Muscle of leg (tissue), 11 donors: ENCODE data around the gene COLEC12. TPM values are rescaled to one million over a fixed set of nuclear protein-coding genes. Genes with fewer than 3 reads are reported as not detected.

Experiments
- DNase-seq: peaks from one replicate; pipeline ENCODE4 v3.0.0; 2013
- H3K27ac ChIP-seq: one replicate; pipeline ENCODE4 v1.5.1; 2013; ENCODE audit warnings: mild to moderate bottlenecking, low read length, control low read depth
- H3K27me3 ChIP-seq: one replicate; pipeline ENCODE4 v1.6.1; 2013; ENCODE audit warnings: low read length; ENCODE audit not compliant: control insufficient read depth, insufficient read depth
- H3K36me3 ChIP-seq: one replicate; pipeline ENCODE4 v1.6.1; 2013; ENCODE audit warnings: low read length; ENCODE audit not compliant: control insufficient read depth, insufficient read depth
- H3K4me1 ChIP-seq: one replicate; pipeline ENCODE4 v1.6.1; 2013; ENCODE audit warnings: low read length; ENCODE audit not compliant: control insufficient read depth, insufficient read depth
- H3K4me3 ChIP-seq: one replicate; pipeline ENCODE4 v1.5.1; 2013; ENCODE audit warnings: low read length, control low read depth
- H3K9me3 ChIP-seq: replicated peaks from 2 replicates; pipeline ENCODE4 v1.6.1; 2013; ENCODE audit warnings: low read depth, low read length; ENCODE audit not compliant: control insufficient read depth
- WGBS: methylation state at CpG from one replicate; pipeline ENCODE4 v1.1.5; 2013; ENCODE audit warnings: missing lambda C conversion rate; ENCODE audit not compliant: insufficient coverage; 5-methylcytosine and 5-hydroxymethylcytosine counted together
- polyA plus RNA-seq, 8 donors: library from polyadenylated mRNA; unstranded; fragments of 120-200 nt; gene quantifications; one replicate each; pipeline versions ENCODE4 v1.2.1 to v1.2.3, GENCODE V29; 2013; ENCODE audit warnings: inconsistent platforms in 1 of 8, low replicate concordance in 1 of 8; ENCODE audit not compliant: insufficient read length in 8 of 8, insufficient read depth in 1 of 8
- total RNA-seq: library from RNA; stranded (reverse); fragments of 120-200 nt; gene quantifications from one replicate; pipeline ENCODE4 v1.2.4, GENCODE V29; 2013

The COLEC12 gene
- total and polyA plus RNA-seq, 9 donors: 41.1 to 83.6 (median 59.9) TPM

GRCh38 chr18:495017-495416 is 5.5 kb downstream of the COLEC12 start:
- Histone ChIP-seq H3K27me3 (peaks cover 14% of the 10 kb centered on the region), H3K27ac (no peak overlapping the region)

GRCh38 chr18:493986-494983 is 6.2 kb downstream of the COLEC12 start:
- Histone ChIP-seq H3K9me3 (no peaks in the 10 kb centered on the region), H3K4me1 (peaks cover 11% of the 10 kb centered on the region), H3K4me3 (no peak overlapping the region), H3K27ac (no peak overlapping the region), H3K27me3 (peaks cover 7% of the 10 kb centered on the region), H3K36me3 (no peaks in the 10 kb centered on the region)
- DNase-seq: peak; percentile 46
- no CpG with 5 or more reads among the region's 5 CpGs for whole genome bisulfite sequencing

More at GRCh38 chr18:495017-495416, 5.5 kb downstream of the COLEC12 start:
- H3K9me3 ChIP-seq: no peaks in the 10 kb centered on the region
- H3K36me3 ChIP-seq: no peaks in the 10 kb centered on the region
- no CpG with 5 or more reads among the region's 1 CpG for WGBS
- H3K4me3 ChIP-seq: no peak overlapping the region
- no peak for DNase-seq
- H3K4me1 ChIP-seq: peaks cover 17% of the 10 kb centered on the region

GRCh38 chr18:492451-492850 is 8.1 kb downstream of the COLEC12 start:
- no peak overlapping the region for H3K27ac ChIP-seq
- H3K27me3 ChIP-seq: no peaks in the 10 kb centered on the region
- peaks cover under 1% of the 10 kb centered on the region for H3K36me3 ChIP-seq
- no peak for DNase-seq
- H3K9me3 ChIP-seq: no peaks in the 10 kb centered on the region
- no peak overlapping the region for H3K4me3 ChIP-seq
- peaks cover 4% of the 10 kb centered on the region for H3K4me1 ChIP-seq
- no CpG with 5 or more reads among the region's 5 CpGs for WGBS

GRCh38 chr18:490624-491023 is 9.9 kb downstream of the COLEC12 start:
- Histone ChIP-seq H3K36me3 (peaks cover 2% of the 10 kb centered on the region), H3K27me3 (no peaks in the 10 kb centered on the region), H3K4me1 (peaks cover 3% of the 10 kb centered on the region), H3K27ac (no peak overlapping the region), H3K9me3 (peaks cover 6% of the 10 kb centered on the region), H3K4me3 (no peak overlapping the region)
- no peak for DNase-seq
- 82% methylated on average over 3 of the region's 4 CpGs for WGBS

- Histone ChIP-seq H3K9me3 (peaks cover 6% of the 10 kb centered on the region), H3K27ac (no peak overlapping the region), H3K4me1 (peaks cover 5% of the 10 kb centered on the region), H3K27me3 (no peaks in the 10 kb centered on the region), H3K36me3 (peaks cover 2% of the 10 kb centered on the region), H3K4me3 (no peak overlapping the region)
- WGBS: 73% methylated on average over 4 of the region's 5 CpGs
- no peak for DNase-seq
Observed at GRCh38 chr18:490024-490366, 10.5 kb downstream of the COLEC12 start.

- Histone ChIP-seq H3K4me1 (peaks cover 8% of the 10 kb centered on the region), H3K27me3 (no peaks in the 10 kb centered on the region), H3K9me3 (peaks cover 6% of the 10 kb centered on the region), H3K36me3 (peaks cover 2% of the 10 kb centered on the region), H3K4me3 (no peak overlapping the region), H3K27ac (no peak overlapping the region)
- no peak for DNase-seq
- no CpG with 5 or more reads among the region's 8 CpGs for WGBS
Observed at GRCh38 chr18:489244-490023, 11.1 kb downstream of the COLEC12 start.

GRCh38 chr18:486929-487740 is 13.4 kb downstream of the COLEC12 start:
- no peak overlapping the region for H3K4me3 ChIP-seq
- no peak for DNase-seq
- peaks cover 6% of the 10 kb centered on the region for H3K9me3 ChIP-seq
- WGBS: no CpG with 5 or more reads among the region's 3 CpGs
- peaks cover 6% of the 10 kb centered on the region for H3K4me1 ChIP-seq
- peaks cover 2% of the 10 kb centered on the region for H3K36me3 ChIP-seq
- H3K27ac ChIP-seq: no peak overlapping the region
- H3K27me3 ChIP-seq: no peaks in the 10 kb centered on the region

GRCh38 chr18:484749-485464 is 15.6 kb downstream of the COLEC12 start:
- Histone ChIP-seq H3K9me3 (peaks cover 6% of the 10 kb centered on the region), H3K36me3 (peaks cover 2% of the 10 kb centered on the region), H3K27ac (no peak overlapping the region), H3K4me3 (no peak overlapping the region), H3K4me1 (peaks cover 6% of the 10 kb centered on the region), H3K27me3 (no peaks in the 10 kb centered on the region)
- WGBS: 75% methylated on average over 1 of the region's 4 CpGs
- DNase-seq: no peak

GRCh38 chr18:478681-479080 is 21.8 kb downstream of the COLEC12 start:
- H3K4me1 ChIP-seq: peaks cover 31% of the 10 kb centered on the region
- no peaks in the 10 kb centered on the region for H3K27me3 ChIP-seq
- H3K9me3 ChIP-seq: no peaks in the 10 kb centered on the region
- H3K27ac ChIP-seq: no peak overlapping the region
- 60% methylated on average over 1 of the region's 5 CpGs for WGBS
- DNase-seq: peak; percentile 54
- no peaks in the 10 kb centered on the region for H3K36me3 ChIP-seq
- no peak overlapping the region for H3K4me3 ChIP-seq
